Inferior parietal cortex (tissue), 1 donor: ENCODE results near the gene SLC30A2.
"Not testable (repeated sequence)": the region's sequence is repeated elsewhere in the genome, so short reads cannot be mapped to it uniquely, and the experiment has no call there.

Experiments
- DNase-seq: peaks from one replicate; pipeline ENCODE4 v3.0.0-alpha.2; 2016; ENCODE audit errors: extremely low spot score

The SLC30A2 gene, protein sequence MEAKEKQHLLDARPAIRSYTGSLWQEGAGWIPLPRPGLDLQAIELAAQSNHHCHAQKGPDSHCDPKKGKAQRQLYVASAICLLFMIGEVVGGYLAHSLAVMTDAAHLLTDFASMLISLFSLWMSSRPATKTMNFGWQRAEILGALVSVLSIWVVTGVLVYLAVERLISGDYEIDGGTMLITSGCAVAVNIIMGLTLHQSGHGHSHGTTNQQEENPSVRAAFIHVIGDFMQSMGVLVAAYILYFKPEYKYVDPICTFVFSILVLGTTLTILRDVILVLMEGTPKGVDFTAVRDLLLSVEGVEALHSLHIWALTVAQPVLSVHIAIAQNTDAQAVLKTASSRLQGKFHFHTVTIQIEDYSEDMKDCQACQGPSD

DNA sequence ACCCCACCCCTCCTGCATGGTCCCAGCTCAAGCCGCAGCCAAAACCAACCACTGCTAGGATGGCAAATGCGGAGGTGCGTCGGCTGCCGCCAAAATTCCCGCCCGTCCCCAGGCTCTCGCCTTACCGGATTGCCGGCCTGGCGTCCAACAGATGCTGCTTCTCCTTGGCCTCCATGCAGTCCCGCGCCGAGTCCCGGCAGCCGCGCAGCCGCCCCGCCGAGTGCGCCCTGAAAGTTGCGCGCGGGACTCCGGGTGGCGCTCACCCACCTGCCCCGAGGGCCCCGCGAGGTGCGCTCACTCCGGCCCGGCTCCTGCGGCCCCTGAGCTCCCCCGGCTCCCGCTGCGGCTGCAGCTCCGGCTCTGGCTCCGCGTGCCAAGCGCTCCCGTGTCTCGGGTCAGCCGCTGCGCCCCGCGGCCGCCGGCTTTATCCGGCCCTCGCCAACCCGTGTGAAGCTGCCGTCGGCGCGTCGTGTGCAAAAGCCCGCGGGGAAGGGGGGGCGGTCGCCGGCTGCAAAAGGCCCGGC is at the start of gene SLC30A2:
TSS of gene SLC30A2 (minus strand) at position 397 of the 524 bp plus-strand sequence. CDS start at position 175, 222 bp downstream.
- DNase-seq, result no peak

DNA sequence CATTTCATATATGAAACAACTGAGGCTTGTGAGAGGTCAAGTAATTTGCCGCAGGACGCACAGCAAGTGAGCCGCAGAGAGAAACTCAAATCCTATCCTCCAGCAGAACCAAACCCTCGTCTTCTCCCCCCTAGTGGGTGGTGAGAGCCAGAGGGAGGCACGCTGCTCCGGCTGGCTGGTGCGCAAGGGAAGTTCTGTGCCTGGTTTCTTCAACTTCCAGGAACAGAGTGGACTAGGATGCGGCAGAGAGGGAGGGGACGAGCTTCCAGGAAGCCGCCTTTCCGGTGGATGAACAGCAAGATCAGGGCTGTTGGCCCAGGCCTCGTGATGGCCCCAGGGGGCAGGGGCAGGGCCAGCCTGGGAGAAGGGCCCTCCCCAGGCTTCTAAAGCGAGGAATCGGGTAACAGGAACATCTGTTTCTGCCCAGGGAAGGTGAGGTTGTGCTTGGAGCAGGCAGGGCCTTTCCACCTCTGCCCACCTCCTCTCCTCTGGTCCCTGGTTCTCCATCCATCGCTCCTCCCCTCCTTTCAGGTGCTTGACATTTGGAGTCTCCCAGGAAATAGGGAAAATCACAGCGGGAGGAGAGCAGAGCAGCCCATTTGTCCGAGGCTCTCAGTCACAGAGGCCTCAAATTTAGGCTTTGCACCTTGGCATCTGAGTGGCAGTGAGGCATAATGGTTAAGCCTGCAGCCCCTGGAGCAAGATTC is 48.9 kb upstream of the SLC30A2 start:
- DNase-seq, result no peak

DNA sequence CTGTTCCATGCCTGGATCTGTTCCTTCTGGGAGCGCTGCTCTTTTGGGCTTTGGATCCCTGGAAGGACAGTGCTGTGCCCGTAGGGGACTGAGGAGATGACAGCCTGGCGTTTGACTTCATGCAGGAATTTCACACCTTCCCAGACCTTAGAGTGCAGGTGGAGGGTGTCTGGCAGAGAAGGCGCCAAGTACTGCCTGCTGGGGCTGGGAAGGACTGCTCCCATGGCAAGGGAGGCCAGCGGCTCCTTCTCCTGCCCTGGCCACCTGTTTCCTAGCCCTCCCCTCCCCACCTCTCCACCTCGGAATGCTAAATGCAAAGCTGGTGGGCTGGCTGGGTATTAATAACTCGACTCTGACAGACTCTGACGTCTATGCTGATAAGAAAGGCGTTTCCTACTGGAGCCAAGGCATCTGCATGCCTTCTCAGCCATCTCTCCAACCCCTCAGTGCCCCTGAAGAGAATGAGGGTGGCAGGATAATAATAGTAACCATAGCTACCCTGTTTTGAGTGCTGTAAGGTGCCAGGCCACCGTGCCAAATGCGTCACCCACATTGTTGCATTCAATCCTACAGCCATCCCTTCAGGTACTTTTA is 48.3 kb upstream of the SLC30A2 start:
- DNase-seq, result no peak

- DNase-seq, result not testable (repeated sequence)
These were observed 47.7 kb upstream of the SLC30A2 start for GRCh38 chr1:26093569-26093968.

GRCh38 chr1:26092422-26092821 is 46.5 kb upstream of the SLC30A2 start:
- DNase-seq, result no peak

DNA sequence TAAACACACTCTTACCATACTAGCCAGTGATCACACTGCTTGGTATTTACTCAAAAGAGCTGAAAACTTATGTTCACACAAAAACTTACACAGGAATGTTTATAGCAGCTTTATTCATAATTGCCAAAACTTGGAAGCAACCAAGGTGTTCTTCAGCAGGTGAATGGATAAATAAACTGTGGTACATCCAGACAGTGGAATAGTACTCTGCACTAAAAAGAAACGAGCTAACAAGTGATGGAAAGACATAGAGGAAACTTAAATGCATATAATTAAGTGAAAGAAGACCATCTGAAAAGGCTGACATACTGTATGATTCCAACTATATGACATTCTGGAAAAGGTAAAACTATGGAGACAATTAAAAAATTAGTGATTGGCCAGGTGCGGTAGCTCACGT is 45.0 kb upstream of the SLC30A2 start:
- no peak for DNase-seq

DNA sequence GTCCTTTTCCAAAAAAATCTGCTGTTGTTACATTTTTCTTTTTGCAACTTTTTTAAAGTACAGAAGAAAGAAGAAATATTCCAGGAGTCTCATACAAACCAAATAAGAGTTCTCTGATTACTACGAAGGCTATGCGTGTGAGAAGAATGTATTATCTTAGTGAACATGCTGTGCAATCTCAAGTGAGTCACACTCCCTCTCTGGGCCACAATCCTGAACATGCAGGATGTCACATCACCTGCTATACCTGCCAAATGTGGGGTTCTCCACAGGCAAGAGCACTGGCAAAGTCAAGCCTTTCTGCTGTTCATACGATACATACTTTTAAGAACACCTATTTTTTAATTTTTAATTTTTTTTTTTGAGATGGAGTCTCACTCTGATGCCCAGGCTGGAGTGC is 43.2 kb upstream of the SLC30A2 start:
- DNase-seq, result no peak

DNA sequence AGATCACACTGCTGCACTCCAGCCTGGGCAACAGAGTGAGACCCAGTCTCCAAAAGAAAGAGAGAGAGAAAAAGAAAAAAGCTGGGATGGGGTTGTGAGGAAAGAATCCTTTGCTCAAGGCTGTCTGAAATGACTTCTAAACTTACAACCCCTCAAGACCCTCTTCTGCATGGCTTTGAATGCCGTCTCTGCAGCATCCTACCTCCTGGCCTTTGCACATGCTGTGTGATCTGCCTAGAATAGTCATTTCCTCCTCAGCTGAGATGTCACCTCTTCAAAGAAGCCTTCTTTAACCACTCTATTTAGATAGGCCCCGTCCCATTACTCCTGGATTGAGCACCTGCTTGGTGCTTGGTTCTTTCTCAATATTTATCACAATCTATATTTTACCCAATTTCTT is 38.9 kb upstream of the SLC30A2 start:
- no peak for DNase-seq

DNA sequence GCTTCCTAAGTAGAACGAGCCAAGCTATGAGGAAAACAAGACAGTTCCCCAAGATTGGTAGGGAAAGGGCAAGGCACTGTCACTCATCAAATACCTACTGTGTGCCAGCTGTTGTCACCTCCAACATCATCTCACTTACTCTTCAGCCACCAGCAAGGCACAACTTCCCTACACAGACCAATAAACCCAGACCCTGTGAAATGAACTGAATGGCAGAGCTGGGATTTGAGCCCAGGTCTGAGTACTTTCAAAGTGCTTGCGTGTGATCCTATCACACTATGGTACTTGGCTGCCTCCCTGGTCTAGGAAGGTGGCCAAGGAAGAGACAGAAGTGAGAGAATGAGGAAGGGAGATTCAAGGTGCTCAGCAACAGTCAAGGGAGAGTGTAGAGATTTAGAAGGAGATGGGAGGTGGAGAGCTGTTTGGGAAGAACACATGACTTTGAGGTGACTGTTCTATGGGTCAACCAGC is 38.2 kb upstream of the SLC30A2 start:
- DNase-seq, result no peak

DNA sequence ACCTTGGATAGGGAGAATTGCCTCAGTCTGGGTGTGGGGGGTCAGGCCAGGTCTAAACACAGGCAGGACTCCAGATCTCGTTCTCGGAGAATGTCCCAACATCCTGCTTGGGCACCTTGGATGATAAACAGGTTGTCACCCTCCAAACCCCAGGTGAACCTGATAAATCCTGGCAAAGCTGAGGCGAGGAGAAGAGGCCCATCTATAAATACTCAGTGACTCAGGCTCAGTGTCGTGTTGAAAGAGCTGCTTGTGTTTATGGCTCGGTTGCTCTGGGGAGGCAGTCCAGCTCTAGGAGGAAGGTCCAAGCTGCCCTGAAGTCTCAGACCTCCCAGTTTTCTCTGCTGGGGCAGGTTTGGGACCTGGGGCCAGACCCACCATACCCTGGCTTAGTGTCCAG is 37.3 kb upstream of the SLC30A2 start:
- DNase-seq, result no peak

DNA sequence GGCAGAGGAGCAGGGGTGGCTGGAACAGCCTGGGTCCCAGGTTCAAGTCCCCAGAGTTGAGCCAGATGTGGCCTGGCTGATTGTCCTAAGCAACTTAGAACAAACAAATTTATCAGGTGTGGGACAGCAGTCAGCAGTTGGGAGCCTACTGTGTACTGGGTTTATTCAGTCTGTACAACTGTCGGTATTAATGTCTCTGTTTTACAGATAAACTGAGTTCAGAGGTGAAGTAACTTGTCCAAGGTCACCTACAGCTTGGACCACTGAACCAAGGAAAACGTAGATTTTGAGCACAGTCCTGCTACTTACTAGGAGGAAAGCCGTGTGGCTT is 36.1 kb upstream of the SLC30A2 start:
- DNase-seq, result no peak

- DNase-seq, result no peak
These were observed 35.5 kb upstream of the SLC30A2 start for GRCh38 chr1:26081267-26082019.

DNA sequence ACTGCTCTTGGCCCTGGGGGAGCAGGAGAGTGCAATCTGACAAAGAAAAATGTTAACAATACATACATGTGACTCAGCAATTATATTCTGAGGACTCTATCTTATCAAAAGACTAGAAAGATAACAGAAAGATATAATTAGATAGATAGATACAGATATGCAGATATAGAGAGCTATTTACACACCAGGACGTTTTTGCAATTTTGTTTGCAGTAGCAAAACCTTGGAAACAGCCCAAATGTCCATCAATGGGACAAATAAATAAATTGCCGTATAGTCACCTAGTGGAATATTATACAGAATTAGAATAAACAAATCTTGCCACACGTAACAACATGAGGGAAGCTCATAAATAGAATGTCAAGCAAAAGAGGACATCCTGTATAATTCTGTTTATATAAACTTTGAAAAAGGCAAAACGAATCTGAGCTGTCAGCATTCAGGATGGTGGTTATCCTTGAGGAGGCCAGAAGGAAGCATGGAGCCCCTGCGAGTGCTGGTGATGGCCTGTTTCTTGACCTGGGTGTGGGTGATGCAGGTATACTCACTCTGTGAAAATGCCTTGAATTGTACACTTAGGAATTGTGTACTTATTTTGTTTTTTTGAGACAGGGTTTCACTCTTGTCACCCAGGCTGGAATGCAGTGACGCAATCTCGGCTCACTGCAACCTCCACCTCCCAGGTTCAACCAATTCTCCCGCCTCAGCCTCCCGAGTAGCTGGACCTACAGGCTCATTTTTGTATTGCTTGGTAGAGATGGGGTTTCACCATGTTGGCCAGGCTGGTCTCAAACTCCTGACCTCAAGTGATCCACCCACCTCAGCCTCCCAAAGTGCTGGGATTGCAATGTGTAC is 34.3 kb upstream of the SLC30A2 start:
- DNase-seq, result no peak

DNA sequence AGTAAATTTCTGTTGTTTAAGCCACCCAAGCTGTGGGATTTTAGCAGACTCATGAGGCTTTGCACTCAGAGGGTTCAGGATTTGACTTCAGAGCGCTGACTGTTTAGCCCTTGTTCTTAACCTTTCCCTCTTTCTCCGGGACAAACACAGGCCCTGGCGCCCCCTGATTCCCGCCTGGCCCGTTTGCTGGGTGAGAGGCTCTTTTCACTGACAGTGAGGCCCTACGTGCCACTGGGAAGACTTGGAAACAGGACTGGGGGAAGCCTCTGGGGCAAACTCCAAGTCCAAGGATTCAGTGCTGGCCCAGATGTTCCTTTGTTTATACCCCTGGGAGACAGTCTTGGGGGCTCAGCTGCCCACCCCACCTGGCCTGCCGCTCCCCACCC is 33.3 kb upstream of the SLC30A2 start:
- no peak for DNase-seq

- DNase-seq, result no peak
These were observed 32.6 kb upstream of the SLC30A2 start for GRCh38 chr1:26078286-26079177.

GRCh38 chr1:26077524-26077923 is 31.6 kb upstream of the SLC30A2 start:
- no peak for DNase-seq

DNA sequence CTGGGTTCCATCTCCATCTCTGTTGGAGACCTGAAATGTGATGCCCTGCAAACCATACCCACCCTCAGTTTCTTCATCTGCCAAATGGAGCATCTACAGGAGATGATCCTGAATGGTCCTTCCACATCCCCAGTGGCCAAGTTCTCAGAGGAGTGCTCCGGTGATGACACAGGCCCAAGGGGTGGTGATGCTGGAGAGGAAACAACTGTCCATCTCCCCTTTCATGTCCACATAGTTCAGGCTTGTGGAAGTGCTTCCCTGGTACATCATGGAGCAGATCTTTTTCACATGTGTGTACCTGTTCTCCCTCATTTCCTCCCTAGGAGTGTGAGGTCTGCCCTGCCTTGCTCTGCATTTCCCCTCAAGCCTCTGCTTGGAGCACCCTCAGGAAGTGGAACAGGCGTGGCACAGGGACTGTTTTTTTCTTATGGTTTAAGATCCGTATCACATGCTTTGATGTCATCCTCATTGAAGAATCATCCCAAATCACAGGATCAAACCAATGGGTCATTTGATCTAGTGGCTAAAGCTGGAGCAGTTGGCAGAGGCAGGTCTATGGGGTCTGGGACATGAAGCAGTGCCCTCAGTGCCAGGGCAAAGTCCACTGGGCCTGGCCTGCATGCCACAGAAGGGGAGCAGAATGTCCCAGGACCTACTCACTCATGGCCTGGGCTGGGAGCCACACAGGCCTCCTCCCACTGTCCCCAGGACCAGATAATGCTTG is 29.7 kb upstream of the SLC30A2 start:
- no peak for DNase-seq

DNA sequence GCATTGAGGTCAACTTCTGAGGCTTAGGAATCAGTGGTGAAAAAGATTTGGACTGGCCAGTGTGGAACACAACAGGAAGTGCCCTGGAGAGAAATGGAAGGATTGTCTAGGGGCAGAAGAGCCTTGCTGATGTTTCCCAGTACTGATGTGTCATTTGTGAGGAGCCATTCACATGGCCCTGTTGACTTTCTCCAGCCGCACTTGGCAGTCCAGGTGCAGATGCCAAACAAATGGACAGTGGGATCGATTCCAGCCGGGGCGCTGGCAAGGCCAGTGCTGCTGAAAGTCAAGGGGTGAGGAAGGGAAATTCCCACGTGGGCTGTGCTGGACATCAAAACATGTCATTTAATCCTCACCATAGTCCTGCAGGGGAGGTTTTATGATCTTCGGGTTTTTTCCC is 26.4 kb upstream of the SLC30A2 start:
- DNase-seq, result no peak

DNA sequence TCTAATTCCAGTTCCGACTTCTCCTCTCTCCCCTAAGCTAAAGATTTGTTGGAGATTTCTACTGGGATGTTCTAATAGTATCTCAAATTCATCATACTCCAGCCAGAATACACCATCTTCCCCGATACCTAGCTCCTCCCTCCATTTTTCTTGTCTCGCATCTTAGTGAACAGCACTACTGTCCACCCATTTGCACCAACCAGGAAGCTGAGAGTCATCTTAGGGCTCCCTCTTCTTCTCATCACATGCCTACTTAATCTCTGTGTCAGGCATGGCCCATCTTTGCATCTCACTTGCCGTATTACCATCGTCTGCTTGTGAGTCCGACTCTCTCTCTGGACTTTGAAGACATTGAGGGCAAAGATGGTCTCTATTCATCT is 25.0 kb upstream of the SLC30A2 start:
- DNase-seq, result no peak
